Stimulated activated CD8-positive, alpha-beta memory T cell treated with anti-CD3 and anti-CD28 coated beads, Interleukin-2, amount 100 ng/mL, for 48 hours (primary cell): ENCODE results near the gene GLYR1.
"Not testable (repeated sequence)": the region's sequence is repeated elsewhere in the genome, so short reads cannot be mapped to it uniquely, and the experiment has no call there.

Experiments used
- DNase-seq, 2 donors: peaks; one replicate each; pipeline ENCODE4 v3.0.0-alpha.2; 2020; ENCODE audit warnings: low read depth in 2 of 2

Gene GLYR1

DNA sequence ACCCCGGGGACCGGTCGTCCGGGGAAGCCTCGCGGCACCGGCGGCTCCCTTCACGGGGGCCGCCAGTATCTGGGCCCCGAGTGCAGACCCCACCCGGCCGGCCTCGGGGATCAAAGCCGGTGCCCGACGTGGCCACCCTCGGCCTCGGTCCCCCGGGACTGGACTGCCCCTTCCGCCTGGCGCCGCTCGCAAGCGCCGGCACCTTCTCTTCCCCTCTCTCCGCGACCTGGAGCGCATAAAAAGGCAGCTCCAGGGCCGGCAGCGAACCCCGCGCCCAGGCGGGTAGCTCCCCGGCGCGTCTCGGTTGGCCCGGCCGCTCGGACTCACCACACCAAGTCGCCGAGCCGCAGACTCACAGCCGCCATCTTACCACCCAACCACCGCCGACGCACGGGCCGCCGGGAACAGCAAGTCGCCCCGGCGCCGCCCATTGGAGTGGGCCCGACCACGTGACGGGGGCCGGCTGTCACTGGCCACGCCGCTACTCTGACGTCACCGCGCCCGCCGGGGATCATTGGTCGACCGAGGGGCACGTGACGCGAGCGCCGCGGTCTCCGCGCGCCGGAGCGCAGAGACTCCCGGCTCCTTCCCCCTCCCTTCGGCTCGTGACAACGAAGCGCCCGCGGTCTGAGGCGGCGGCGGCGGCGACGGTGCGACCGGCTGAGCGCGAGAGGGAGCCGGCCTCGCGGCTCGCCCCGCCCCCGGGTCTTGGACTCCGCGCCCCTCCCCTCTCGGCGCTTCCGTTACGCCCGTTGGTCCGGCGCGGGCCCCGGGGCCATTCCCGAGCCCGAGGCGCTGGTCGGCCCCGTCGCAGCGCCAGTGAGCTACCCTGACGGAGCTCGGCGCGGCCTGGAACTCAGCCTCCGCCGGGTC lies at the start of gene GLYR1, which contains the start of gene UBN1:
GLYR1 (minus strand) TSS at position 388 of the 873 bp plus-strand sequence; CDS start at position 365, 23 bp downstream.
UBN1 (plus strand) TSS at position 581 of the 873 bp plus-strand sequence. CDS start 5,437 bp downstream, outside the sequence.
- peak; percentile 100 for DNase-seq

DNA sequence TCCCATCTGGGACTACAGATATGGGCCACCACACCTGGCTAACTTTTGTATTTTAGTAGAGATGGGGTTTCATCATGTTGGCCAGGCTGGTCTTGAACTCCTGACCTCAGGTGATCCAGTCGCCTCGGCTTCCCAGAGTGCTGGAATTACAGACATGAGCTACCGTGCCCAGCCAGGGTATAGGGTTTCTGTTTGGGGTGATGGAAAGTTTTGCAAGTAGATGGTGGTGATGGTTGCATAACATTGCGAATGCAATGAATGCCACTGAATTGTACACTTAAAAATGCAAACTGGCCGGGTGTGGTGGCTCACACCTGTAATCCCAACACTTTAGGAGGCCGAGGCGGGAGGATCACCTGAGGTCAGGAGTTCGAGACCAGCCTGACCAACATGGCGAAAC lies 49.7 kb upstream of the GLYR1 start:
- DNase-seq, result not testable (repeated sequence)

- DNase-seq, result no peak
Observed at GRCh38 chr16:4895366-4895765, 48.3 kb upstream of the GLYR1 start.

DNA sequence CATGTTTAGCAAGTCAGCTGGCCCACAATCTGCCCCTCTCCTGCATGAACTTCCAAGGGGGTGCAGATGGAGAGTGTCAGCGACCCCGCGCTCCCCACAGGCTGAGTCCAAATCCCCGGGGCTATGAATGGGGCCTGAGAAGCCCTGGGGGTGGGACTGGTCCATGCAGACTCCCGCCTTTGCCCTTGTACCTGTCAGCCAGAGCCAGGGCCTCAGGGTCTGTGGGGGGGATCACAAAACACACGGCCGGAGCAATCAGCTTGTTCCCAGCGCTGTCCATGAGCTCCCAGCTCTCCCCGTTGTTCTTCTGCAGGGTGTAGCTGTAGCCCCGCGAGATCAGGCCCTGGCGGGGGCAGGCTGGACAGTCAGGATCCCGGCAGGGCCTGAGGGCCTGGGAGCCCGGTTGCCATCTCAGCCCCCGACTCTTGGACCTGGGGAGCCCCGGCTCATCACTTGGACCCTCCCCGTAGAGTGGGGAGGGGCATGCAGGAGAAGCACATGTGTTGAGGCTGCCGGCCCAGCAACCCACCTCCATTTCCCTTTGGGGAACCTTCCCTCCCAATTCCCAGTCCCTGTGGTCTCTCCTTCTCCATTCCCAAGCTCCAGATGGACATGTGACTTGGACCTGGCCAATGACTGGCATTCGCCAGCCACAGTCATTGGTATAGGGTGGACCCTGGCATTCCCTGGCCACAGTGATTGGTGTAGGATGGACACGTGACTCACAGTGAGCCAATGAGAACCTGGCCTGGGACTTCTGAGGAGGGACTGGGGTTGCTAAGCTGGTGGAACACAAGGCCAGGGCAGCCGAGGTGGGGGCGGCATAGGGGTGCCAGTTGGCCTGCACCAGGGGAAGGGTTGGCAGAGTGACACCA lies 47.4 kb upstream of the GLYR1 start:
- no peak for DNase-seq

DNA sequence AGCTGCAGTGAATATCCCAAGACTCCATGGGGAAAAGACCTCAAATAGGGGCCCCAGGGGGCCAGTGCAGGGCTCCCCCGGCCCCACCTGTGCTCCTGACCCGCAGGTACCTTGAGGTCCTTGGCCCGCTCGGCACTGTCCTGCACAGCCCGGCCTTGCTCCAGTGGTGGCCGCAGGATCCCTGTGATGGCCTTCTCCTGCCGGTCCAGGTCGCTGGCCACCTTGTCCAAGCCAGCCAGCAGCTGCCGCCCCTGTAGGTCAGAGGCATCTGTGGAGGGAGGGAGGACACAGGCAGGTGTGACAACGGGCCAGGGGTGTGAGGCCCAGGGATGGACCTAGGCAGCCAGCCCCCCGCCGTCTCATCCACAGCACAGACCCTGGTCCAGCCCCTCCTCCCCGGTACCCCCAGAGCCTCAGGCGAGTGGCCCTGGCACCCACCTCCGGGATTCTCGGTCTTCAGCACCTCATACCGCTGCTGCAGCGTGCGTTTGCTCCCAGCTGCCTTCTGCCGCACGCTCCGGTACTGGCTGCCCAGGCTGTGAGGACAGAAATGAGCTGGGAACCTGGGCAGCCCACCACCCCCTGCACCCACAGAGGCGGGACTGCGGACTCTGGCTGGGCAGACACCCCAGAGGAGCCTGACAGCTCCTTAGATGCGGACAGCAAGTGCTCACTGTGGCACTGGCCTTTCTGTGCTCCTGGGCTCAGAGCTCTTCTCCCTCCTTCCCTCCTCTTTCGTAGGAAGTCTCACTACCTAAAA lies 46.2 kb upstream of the GLYR1 start:
- no peak for DNase-seq

DNA sequence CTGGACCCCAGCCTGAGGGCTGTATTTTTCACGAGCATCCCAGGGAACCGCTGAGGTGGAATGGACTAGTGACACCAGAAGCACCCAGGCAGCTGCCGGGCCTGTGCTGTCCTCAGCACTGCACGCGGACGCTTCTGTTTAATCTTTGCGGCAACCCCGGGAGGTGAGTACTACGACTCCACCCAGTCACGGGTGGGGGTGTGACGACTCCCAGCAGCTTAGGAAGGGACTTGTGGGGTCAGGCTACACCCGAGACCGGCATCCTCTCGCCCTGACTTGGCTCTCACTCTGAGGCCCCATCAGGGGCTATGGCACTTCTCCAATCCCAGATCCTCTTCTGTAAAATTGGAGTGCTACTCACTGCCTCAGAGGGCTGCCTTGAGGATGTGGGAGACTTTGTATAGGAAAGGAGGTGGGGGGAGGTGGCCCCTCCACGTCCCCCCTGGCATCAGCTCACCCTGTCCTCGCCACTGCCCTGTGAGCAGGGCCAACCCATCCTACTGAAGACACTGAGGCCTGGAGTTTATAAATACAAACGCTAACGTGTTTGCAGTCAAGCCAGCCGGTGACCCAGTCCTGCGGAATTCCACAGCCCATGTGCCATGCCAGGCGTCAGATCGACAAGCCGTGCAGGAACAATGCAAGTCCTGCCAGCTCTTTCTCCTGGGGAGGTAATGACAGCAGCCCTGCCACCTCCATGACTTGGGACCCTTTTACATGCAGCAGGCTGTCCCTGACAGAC lies 45.4 kb upstream of the GLYR1 start:
- DNase-seq, result no peak

DNA sequence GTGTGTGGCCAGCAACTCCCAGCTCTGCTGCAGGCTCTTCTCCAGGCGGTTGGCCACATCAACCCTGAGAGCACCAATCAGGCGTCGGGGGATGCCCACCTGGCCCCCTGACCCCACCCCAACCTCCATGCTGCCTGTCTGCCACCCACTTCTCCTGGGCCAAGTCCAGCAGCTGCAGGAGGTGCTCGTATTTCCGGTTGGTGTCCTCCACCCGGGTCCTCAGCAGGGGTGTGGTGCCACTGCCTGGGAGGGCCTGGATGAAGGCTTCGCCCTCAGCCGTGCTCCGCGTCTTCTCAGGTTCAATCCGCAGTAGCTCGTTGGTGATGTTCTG lies 44.8 kb upstream of the GLYR1 start:
- DNase-seq, result no peak

DNA sequence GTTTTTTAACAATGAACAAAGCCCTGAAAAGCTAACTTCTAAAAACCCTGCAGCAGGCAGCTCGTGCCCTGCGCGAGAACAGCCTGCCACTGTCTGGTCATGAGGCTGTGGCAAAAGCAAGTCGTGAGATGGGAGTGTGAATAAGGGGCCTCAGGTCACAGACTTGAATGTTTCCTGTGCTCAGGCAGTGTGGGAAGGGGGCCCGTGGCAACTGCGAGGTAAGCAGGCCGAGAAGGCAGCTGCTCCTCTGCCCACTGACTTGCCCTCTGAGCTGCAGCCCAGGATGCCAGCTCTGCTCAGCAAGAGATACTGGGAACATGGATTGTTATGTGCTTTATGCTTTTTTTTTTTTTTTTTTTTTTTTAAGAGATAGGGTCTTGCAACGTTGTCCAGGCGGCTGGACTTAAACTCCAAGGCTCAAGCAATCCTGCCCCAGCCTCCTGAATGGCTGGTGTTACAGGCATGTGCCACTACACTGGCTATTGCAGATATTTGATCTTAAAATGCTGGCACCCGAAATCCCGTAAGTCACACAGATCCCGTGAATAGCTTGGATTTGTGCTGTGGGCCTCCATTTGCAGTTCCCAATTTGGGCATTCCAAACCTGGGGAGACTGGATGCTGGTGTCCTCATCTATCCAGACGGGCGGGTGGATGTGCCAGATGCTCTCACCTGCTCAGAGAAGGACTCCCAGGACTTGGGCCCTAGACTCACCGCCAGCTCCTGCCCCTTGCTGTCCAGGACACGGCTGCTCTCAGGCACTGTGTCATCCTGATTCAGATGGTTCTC lies 44.2 kb upstream of the GLYR1 start:
- DNase-seq, result no peak

- DNase-seq, result no peak
Observed at GRCh38 chr16:4890686-4891085, 43.6 kb upstream of the GLYR1 start.

DNA sequence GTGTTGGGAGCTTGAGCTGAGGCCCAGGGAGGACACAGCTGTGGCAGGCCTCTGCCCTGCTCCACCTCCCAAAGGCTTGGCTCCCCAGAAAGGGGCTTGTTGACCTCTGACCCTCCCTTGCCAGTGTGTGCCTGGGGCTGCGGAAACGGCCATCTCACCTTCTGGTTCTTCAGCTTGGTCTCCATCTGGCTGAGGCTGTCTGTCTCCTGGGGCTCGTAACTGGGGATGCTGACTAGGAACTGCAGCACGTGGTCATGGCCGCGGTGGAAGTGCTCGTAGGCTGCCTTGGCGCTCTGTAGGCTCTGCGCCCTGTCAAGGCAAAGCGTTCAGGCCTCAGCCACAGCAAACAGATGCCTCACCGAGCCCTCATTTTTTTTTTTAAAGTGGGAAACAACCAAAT lies 42.9 kb upstream of the GLYR1 start:
- no peak for DNase-seq

DNA sequence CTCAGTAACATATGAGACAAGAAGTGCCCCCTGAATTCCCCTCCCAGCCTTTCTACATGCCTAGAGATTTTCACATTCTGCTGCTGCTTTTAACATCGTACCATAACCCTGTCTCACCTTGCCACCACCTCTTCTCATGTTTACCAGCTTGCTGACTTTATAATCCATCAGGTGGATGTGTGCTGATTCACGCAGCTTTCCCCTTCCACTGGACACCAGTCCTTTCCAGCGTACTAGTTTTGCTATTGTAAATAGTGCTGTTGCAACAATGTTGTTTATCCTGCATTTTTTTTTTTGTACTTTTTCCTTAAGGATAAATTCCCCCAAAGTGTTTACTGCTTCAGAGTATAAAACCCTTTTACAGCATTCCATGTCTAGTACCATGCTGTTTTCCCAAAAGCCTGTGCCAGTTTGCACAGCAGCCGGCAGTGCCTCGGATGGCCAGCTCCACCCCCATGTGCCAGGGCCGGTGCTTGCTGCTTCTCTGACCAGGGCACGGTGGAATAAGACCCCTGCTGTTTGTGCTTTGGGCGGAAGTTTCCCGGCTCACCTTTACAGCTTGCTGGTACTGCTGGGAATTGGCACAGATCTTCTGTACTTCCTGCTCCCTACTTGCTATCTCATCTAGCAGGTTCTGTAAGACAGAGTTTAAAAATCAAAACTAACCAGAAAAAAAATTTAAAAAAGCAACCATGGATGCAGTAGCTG lies 41.5 kb upstream of the GLYR1 start:
- no peak for DNase-seq

- no peak for DNase-seq
Observed at GRCh38 chr16:4886151-4886550, 39.1 kb upstream of the GLYR1 start.

DNA sequence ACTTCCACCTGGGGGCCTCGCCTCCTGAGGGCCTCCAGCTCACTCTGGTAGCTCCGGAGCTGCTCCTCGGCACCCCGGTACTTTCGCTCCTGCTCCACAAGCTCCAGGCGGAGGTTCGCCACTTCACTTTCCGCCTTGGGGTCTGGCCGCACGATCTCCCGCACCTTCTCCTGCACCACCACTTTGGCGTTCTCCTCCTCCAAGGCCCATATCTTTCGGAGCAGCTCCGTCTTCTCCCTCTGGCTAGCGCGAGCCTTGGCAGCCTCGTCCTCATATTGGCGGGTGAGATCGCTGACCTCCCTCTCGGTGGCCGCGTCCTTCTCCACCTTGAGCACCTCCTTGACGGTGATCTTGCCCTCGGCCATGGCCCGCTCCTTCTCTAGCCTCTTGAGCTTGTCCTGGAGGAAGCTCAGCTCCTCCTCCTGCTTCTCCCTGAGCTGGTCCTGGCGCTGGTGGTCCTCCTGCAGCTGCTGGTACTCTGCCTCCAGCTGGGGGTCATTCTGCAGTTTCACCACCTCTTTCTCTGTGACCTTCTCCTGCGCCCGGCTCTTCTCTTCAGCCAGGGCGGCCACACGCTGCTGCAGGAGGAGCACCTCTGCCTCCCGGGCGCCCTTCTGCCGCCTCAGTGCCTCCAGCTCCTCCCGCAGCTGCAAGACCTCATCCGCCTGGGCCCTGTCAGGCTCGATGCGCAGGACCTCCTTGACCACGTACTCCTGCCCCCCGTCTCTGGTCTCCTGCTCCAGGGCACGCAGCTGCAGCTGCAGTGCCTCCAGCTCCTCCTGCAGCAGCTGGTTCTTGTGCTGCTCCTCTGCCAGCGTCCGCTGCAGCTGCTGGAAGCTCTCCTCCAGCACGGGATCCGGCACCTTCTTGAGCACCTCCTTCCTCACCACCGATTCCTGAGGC lies 38.1 kb upstream of the GLYR1 start:
- DNase-seq, result no peak

- DNase-seq, result no peak
Observed at GRCh38 chr16:4884209-4884608, 37.1 kb upstream of the GLYR1 start.

DNA sequence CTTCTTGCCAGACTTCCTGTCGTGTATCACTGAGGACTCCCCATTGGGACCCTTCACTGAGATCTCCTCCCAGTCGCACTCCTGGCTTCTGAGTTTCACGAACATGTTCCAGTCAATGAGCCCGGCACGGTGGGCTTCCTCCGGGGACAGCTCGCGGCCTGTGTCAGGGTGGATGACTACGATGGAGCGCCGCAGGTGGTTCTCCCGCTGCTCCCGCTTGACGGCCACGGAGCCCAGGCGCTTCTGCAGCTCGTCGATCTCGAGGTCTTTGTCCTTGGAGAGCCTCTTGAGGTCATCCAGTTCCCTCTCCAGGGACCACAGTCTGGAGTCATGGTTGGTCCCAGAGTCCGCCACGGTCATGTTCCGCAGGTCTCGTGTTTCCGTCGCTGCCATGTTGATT lies 36.4 kb upstream of the GLYR1 start:
- DNase-seq, result no peak

DNA sequence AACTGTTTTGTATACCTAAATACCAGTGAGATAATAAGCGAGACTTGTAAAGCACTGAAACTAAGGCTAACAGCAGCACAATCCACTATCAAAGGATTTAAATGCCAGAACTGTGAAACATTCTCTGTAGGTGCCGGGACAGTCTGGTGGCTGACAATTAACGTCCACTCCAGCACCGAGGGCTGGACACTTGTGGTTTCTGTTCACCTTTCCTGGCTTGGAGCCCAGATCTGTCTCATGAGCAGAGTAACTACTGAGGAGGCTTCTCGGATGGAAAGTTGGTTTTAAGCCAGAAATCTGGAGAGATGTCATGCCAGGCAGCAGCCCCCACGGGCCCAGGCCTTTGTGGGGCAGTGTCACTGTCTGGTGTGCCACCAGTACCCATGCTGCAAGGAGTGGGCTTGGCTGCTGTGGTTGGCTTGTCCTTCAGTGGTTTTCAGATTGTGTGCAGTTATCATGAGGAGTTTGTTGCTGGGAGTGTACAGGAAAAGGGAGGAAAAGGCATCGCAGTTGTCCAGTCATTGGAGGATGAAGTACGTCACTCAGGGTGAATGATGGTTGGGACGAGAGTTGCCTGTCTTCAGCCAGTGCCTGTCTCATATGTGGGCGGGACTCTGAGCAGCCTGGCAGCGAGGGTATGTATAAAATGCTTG lies 35.7 kb upstream of the GLYR1 start:
- no peak for DNase-seq

DNA sequence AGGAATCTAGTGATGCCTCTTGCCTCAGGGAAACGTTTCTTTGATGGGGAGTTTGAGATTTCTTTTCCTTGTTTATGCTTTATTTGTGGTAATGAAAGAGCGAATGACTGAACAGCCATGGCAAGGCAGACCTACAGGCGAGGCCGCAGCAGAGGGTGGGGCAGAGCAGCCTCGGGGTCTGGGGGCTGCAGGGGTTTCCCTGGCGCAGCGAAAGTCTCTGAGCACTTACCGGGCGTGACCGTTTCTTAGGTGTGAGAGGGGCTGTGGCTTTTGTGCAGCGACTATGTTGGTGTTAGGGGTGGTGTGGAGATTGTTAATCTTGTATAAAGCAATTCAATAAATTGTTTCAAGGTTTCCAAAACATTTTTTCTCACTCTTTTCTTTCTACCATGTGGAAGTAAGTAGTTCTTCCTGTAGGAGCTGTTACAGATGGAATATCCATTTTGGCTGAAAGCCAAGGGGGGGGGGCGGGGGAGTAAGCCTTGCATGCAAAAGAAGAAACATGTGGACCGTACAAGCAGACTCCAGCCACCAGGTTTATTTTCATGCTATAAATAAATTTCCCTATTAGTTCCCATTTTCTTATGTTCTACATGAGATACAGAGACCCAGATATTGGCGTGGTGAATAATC lies 35.0 kb upstream of the GLYR1 start:
- DNase-seq, result no peak
